Activated CD4-positive, alpha-beta T cell treated with anti-CD3 and anti-CD28 coated beads for 36 hours (primary cell): ENCODE measurements around the gene IL12A. TPM values are rescaled to one million over a fixed set of nuclear protein-coding genes. Genes with fewer than 3 reads are reported as not detected.

ENCODE experiments used
- ATAC-seq: fragments of 200-7000 bp; cut with Tn5 transposase; one replicate; pipeline ENCODE4 v1.10.0; 2021; ENCODE audit warnings: mild to moderate bottlenecking, moderate library complexity
- CTCF ChIA-PET: fragments of 350-600 bp; sonication (Branson Sonifier 250); formaldehyde crosslinking; loops from one replicate; lab custom pipeline; 2021; ENCODE audit warnings: antibody characterized with exemption; lab: Charles Lee
- POLR2A ChIA-PET: fragments of 350-600 bp; sonication (Branson Sonifier 250); formaldehyde crosslinking; loops from one replicate; lab custom pipeline; 2021; ENCODE audit warnings: antibody characterized with exemption, inconsistent platforms; lab: Charles Lee
- DNase-seq: peaks from one replicate; pipeline ENCODE4 v3.0.0-alpha.2; 2020
- H3K27ac Mint-ChIP-seq: one replicate; pipeline ENCODE4 v1.8.0; 2021; ENCODE audit warnings: mixed read lengths
- H3K27me3 Mint-ChIP-seq: one replicate; pipeline ENCODE4 v1.8.0; 2021; ENCODE audit warnings: mixed read lengths
- H3K36me3 Mint-ChIP-seq: one replicate; pipeline ENCODE4 v1.8.0; 2021; ENCODE audit warnings: low read depth, mixed read lengths
- H3K4me1 Mint-ChIP-seq: one replicate; pipeline ENCODE4 v1.8.0; 2021; ENCODE audit warnings: mixed read lengths
- H3K4me3 Mint-ChIP-seq: one replicate; pipeline ENCODE4 v1.8.0; 2021; ENCODE audit warnings: mild to moderate bottlenecking, moderate library complexity, mixed read lengths
- H3K9me3 Mint-ChIP-seq: one replicate; pipeline ENCODE4 v1.8.0; 2021; ENCODE audit warnings: low read depth, mixed read lengths
- intact Hi-C, 2 experiments: fragments of 100-400 bp; cut with DNase I in 1 of 2; cut with micrococcal nuclease in 1 of 2; formaldehyde crosslinking; loops; one replicate each; pipeline versions ENCODE4 v1.14.2 to v1.15.1; 2022 to 2024; cut with DNase I, micrococcal nuclease
- total RNA-seq, 2 experiments: library from RNA; stranded (reverse); gene quantifications; one replicate each; pipeline ENCODE4 v1.2.3, GENCODE V29; 2021

Gene IL12A
- total RNA-seq, 2 experiments from 2014 or later: not detected

DNA sequence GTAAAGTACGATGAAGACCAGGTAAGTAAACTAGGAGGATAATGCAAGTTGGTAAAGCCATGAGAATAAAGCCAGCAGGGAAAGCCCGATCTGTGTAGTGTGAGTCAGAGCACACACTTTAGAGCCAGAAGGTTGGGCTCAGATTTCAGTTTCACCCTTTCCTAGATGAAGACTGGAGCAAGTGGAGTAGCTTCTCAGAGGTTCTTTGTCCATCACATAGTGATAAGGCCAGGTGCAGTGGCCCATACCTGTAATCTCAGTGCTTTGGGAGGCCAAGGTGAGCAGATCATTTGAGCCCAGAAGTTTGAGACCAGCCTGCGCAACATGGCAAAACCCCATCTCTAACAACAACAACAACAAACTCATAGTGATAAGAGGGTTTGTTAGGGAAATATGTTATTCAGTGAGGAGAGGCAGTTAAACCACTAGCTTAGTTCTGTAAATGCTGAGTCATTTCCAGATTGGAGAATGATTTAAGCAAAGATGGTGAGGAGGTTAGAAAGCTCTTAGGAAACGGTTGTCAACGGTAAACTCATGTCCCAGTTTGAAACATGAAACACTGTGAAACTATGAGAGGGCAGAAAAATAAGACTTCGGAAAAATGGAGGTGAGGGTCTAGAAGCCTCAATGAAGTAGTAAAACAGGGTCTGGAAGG lies 39.0 kb downstream of the IL12A start:
- intact Hi-C loops: no loop called here
- Mint-ChIP-seq H3K27me3 (no peaks in the 10 kb centered on the region), H3K4me3 (no peak overlapping the region), H3K27ac (peak overlapping the region; percentile 73), H3K9me3 (no peaks in the 10 kb centered on the region), H3K4me1 (peaks cover 15% of the 10 kb centered on the region), H3K36me3 (no peaks in the 10 kb centered on the region)
- peak; percentile 92 for ATAC-seq
- peak; percentile 40 for DNase-seq
- POLR2A ChIA-PET: interaction anchor here (0.7 kb wide), 1 partner anchor 422 kb away, joined by 5 read pairs; the partner anchor contains the start of gene TRIM59
- CTCF ChIA-PET: interaction anchor here (0.6 to 1.2 kb wide), 3 partner anchors 40 to 760 kb away, joined by 3 to 6 read pairs (median 4); no protein-coding TSS in a partner anchor

- Mint-ChIP-seq H3K4me1 (no peaks in the 10 kb centered on the region), H3K36me3 (no peaks in the 10 kb centered on the region), H3K27ac (no peak overlapping the region), H3K4me3 (no peak overlapping the region), H3K9me3 (no peaks in the 10 kb centered on the region), H3K27me3 (peaks cover 20% of the 10 kb centered on the region)
- no peak for DNase-seq
- intact Hi-C loops: loop anchor here in 1 of 2 experiments (10.0 kb wide), 1 partner anchor 189 kb away; the partner anchor contains the start of gene C3orf80
- no peak for ATAC-seq
- POLR2A ChIA-PET: no interaction called here
- CTCF ChIA-PET: interaction anchor here (0.6 to 1.3 kb wide), 2 partner anchors 11 to 190 kb away, joined by 4 to 5 read pairs; partner anchors contain the start of gene C3orf80
These were observed 47.1 kb downstream of the IL12A start for GRCh38 chr3:160035757-160036156.

- intact Hi-C loops: loop anchor here in 1 of 2 experiments (10.0 kb wide), 1 partner anchor 186 kb away; the partner anchor contains the start of gene C3orf80
- DNase-seq: peak; percentile 42
- Mint-ChIP-seq H3K4me3 (no peak overlapping the region), H3K27ac (no peak overlapping the region), H3K4me1 (no peaks in the 10 kb centered on the region), H3K27me3 (peaks cover 30% of the 10 kb centered on the region), H3K9me3 (peaks cover 15% of the 10 kb centered on the region), H3K36me3 (no peaks in the 10 kb centered on the region)
- ChIA-PET POLR2A (no interaction called here), CTCF (no interaction called here)
- no peak for ATAC-seq
These were observed 50.4 kb downstream of the IL12A start for GRCh38 chr3:160038862-160039562.

DNA sequence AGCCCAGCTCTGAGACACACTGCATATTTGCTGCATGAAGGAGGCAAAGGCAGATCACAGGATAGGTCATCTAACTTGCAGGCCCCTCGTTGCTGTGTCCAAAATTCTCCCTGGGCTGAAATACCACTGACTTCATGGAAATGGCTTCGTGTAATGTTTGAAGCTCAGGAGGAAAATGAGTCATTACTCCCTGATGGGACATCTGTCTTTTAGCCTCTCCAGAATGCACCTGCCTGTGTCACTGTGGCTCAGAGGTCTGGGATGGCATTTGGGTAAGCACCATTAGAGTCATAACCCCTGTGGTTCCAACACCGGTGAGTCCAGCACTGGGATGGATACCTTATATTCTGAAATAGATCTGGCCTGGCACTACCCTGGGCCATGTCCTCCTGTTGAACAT lies 51.5 kb downstream of the IL12A start:
- Mint-ChIP-seq H3K27me3 (peaks cover 30% of the 10 kb centered on the region), H3K4me1 (no peaks in the 10 kb centered on the region), H3K4me3 (no peak overlapping the region), H3K9me3 (peaks cover 15% of the 10 kb centered on the region), H3K36me3 (no peaks in the 10 kb centered on the region), H3K27ac (no peak overlapping the region)
- ATAC-seq: no peak
- ChIA-PET POLR2A (no interaction called here), CTCF (interaction anchor here (0.7 to 1.1 kb wide), 2 partner anchors 10 to 70 kb away, joined by 3 read pairs; no protein-coding TSS in a partner anchor)
- intact Hi-C loops: no loop called here
- no peak for DNase-seq

- CTCF ChIA-PET: interaction anchor here (0.7 kb wide), 1 partner anchor 140 kb away, joined by 3 read pairs; no protein-coding TSS in a partner anchor
These were observed 52.8 kb downstream of the IL12A start for GRCh38 chr3:160041465-160041864.

GRCh38 chr3:160044121-160044520 lies 55.5 kb downstream of the IL12A start:
- no peak for ATAC-seq
- POLR2A ChIA-PET: no interaction called here

More at GRCh38 chr3:160041465-160041864, 52.8 kb downstream of the IL12A start:
- Mint-ChIP-seq H3K9me3 (peaks cover 15% of the 10 kb centered on the region), H3K27me3 (peaks cover 30% of the 10 kb centered on the region), H3K36me3 (no peaks in the 10 kb centered on the region), H3K4me1 (no peaks in the 10 kb centered on the region), H3K27ac (no peak overlapping the region), H3K4me3 (no peak overlapping the region)
- POLR2A ChIA-PET: no interaction called here
- ATAC-seq (no peak), DNase-seq (no peak)
- intact Hi-C loops: no loop called here

More at GRCh38 chr3:160044121-160044520, 55.5 kb downstream of the IL12A start:
- Mint-ChIP-seq H3K4me3 (no peak overlapping the region), H3K4me1 (no peaks in the 10 kb centered on the region), H3K36me3 (no peaks in the 10 kb centered on the region), H3K27ac (no peak overlapping the region), H3K27me3 (peaks cover 18% of the 10 kb centered on the region), H3K9me3 (peaks cover 15% of the 10 kb centered on the region)
- intact Hi-C loops: no loop called here
- DNase-seq: no peak
- CTCF ChIA-PET: interaction anchor here (1.2 kb wide), 1 partner anchor 144 kb away, joined by 3 read pairs; no protein-coding TSS in a partner anchor

Other genes with a start within 250 kb of the IL12A start
- gene SCHIP1, start 149.0 kb upstream of the IL12A start, total RNA-seq: not detected
- under 1 TPM in 1 of 2 experiments, not detected in 1; 0.09 TPM for gene C3orf80, start 236.6 kb downstream of the IL12A start, total RNA-seq